Anterior cingulate cortex (tissue), 58 donors: ENCODE measurements around the gene TEX22.

Experiments
- DNase-seq, 58 donors: peaks; one replicate each; lab custom pipeline; 2025; lab: John Stamatoyannopoulos, UW

TEX22 gene

GRCh38 chr14:105365681-105366080, 32.7 kb upstream of the TEX22 start:
- no peak for DNase-seq

GRCh38 chr14:105366386-105367074, 31.8 kb upstream of the TEX22 start:
- peak in 20 of 58 donors; percentile 15 to 68 (median 42) for DNase-seq

GRCh38 chr14:105367116-105368031, 31.0 kb upstream of the TEX22 start:
- DNase-seq = no peak

- no peak for DNase-seq
Observed at GRCh38 chr14:105368032-105368417, 30.3 kb upstream of the TEX22 start.

- no peak for DNase-seq
Observed at GRCh38 chr14:105368426-105368825, 29.9 kb upstream of the TEX22 start.

GRCh38 chr14:105368910-105369652, 29.3 kb upstream of the TEX22 start:
- DNase-seq = no peak

- DNase-seq = no peak
Observed at GRCh38 chr14:105369653-105370040, 28.7 kb upstream of the TEX22 start.

GRCh38 chr14:105374389-105374788, 23.9 kb upstream of the TEX22 start:
- DNase-seq = no peak

GRCh38 chr14:105375635-105376057, 22.7 kb upstream of the TEX22 start:
- DNase-seq = no peak

- no peak for DNase-seq
Observed at GRCh38 chr14:105376521-105377440, 21.6 kb upstream of the TEX22 start.

GRCh38 chr14:105377555-105378182, 20.7 kb upstream of the TEX22 start:
- DNase-seq = no peak

GRCh38 chr14:105378199-105378598, 20.1 kb upstream of the TEX22 start:
- DNase-seq = no peak

- no peak for DNase-seq
Observed at GRCh38 chr14:105378873-105379685, 19.3 kb upstream of the TEX22 start.

GRCh38 chr14:105379946-105380345, 18.4 kb upstream of the TEX22 start:
- no peak for DNase-seq

- DNase-seq = no peak
Observed at GRCh38 chr14:105380756-105381155, 17.6 kb upstream of the TEX22 start.

GRCh38 chr14:105381446-105382342, 16.6 kb upstream of the TEX22 start:
- DNase-seq = no peak

- no peak for DNase-seq
Observed at GRCh38 chr14:105382343-105383082, 15.8 kb upstream of the TEX22 start.
